GM12892 (cell line): ENCODE data around the gene COL4A1.

ENCODE experiments used
- DNase-seq: peaks from one replicate; pipeline ENCODE4 v3.0.0; 2011; ENCODE audit not compliant: insufficient read length
- FAIRE-seq: peaks from 2 replicates; lab custom pipeline; 2011; peaks lifted over from hg19 to GRCh38; lab: Jason Lieb, UNC
- POLR2A ChIP-seq: IDR thresholded peaks from 2 replicates; pipeline ENCODE4 v1.6.1; 2011; ENCODE audit warnings: low read depth, low read length, control low read depth
- POLR2AphosphoS5 ChIP-seq: IDR thresholded peaks from 2 replicates; pipeline ENCODE4 v1.6.1; 2011; ENCODE audit warnings: low read depth, low read length, control low read depth
- TAF1 ChIP-seq: IDR thresholded peaks from 2 replicates; pipeline ENCODE4 v1.6.1; 2011; ENCODE audit warnings: low read depth, mild to moderate bottlenecking, control low read depth, low read length, borderline replicate concordance

The COL4A1 gene

DNA sequence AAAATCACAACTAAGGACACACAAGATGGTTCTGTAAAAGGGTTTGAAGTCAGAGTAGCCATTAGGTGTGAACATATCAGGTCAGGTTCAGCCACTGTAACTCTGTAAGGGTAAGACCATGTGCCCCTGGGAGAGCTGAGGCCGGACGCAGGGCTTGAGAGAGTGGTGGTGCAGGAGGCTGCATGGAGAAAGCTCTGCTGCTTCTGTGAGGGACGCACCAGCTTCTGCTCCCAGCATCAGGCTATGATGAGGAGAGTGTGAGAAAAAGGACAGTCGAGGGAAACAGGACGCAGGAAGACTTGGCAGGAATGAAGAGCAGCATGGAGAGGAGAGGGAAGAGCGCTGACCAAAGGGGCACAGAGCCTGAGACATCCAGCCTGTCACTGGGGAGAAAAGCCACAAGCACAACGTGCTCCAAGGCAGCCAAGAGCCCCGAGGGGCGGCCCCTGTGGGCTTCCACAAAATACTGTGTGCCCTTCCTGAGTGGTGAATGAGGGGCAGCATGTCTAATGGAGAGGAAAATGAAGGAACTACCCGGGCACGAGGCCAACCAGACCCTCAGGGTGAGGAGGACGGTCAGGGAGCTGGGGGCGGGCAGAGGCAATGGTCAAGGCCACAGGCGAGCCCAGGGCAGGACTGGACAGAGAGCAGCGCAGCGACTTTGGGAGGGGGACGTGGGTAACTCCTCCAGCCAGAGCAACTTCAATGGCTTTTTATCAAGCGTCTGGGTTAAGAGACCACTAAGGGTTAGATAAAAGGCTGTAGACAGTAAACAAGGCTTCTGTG, 107.7 kb downstream of the COL4A1 start:
- no peak for TF ChIP-seq POLR2A
- TF ChIP-seq POLR2AphosphoS5: no peak
- TF ChIP-seq TAF1: no peak
- no peak for DNase-seq
- FAIRE-seq: no peak

DNA sequence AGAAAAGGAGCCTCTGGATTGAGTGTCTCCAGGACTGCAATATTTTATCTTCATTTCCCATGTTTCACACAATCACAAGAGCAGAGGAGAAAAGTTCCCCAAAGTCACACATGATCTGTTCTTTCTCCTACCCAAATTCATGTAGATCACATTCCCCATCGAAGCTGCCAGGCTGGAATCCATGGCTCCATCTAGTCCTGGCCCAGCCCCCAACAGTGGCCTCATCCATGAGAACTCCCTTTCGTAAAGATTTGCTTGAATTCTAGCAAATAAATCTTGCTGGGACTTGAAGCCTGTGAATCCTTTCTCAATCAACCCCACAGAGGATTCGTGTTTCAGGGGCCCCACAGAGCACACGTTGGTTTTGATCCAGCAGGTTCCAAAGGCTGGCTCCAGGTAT, 109.5 kb downstream of the COL4A1 start:
- no peak for FAIRE-seq
- TF ChIP-seq POLR2A (no peak), TAF1 (no peak), POLR2AphosphoS5 (no peak)

DNA sequence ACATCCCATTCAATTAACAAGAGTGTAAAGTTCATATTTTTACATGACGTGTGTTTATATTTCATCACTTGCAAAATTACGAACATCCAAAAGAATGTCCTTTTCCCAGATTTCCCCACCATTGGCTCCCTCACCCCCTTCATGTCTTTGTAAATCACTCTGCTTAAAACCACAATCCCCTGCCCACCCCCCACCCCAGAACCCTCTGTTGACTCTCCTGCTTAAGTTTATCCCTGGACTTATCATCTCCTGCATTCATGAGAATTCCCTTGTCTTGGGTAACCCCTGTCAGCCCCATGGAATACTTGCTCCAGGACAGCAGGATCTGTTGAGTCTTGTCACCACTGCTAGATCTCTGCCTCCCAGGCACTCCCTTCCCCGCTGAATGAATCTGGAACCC, 109.9 kb downstream of the COL4A1 start:
- DNase-seq (no peak), FAIRE-seq (no peak)
- TF ChIP-seq POLR2A: no peak
- TF ChIP-seq POLR2AphosphoS5: no peak
- no peak for TF ChIP-seq TAF1

More for the DNA sequence above, 109.5 kb downstream of the COL4A1 start:
- no peak for DNase-seq

- DNase-seq (no peak), FAIRE-seq (no peak)
- TF ChIP-seq TAF1 (no peak), POLR2A (no peak), POLR2AphosphoS5 (no peak)
Observed at GRCh38 chr13:110195547-110196485, 111.1 kb downstream of the COL4A1 start.

DNA sequence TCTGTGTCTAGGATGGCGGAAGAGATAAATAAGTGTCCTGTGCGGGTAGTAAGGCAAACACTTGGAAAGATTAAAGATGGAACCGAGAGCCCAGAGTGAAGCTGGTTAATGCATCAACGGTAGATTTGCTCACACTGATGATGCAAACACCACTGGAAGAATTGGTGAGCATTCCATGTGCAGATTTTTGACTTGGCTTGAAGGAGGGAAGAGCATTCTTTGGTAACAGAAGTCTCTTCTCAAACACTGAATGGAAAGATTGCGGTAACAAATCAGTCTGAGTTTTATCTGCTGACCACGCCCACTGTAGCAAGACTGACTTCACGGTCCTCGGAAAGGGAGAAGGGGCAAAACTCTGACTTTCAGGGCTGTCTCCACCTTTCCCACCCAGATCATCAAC, 112.5 kb downstream of the COL4A1 start:
- DNase-seq: no peak
- no peak for TF ChIP-seq TAF1
- TF ChIP-seq POLR2A: no peak
- TF ChIP-seq POLR2AphosphoS5: no peak
- no peak for FAIRE-seq

DNA sequence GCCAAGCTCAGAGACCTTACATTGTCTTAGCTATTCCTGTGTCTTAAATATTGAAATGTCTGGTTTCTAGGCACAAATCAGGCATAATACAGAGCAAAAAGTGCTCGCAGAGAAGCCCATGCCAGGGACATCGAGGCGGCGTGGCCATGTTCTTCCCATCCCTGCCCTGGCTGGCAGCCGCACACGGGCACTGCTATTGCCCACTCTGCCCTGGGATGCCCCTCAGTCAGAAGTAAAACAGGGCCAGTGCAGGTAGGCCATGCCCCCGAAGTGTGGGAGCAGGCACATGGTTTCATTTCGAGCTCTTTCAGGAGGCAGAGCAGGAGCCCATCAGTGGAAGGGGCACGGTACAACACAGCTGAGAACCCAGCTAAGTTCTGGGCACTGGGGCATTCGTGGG, 113.5 kb downstream of the COL4A1 start:
- FAIRE-seq (no peak), DNase-seq (no peak)
- TF ChIP-seq TAF1: no peak
- TF ChIP-seq POLR2A: no peak
- no peak for TF ChIP-seq POLR2AphosphoS5

- DNase-seq (no peak), FAIRE-seq (no peak)
- TF ChIP-seq TAF1 (no peak), POLR2AphosphoS5 (no peak), POLR2A (no peak)
Observed at GRCh38 chr13:110192472-110192871, 114.5 kb downstream of the COL4A1 start.

GRCh38 chr13:110187641-110188161, 119.3 kb downstream of the COL4A1 start:
- TF ChIP-seq POLR2A (no peak), TAF1 (no peak), POLR2AphosphoS5 (no peak)
- DNase-seq (no peak), FAIRE-seq (no peak)

DNA sequence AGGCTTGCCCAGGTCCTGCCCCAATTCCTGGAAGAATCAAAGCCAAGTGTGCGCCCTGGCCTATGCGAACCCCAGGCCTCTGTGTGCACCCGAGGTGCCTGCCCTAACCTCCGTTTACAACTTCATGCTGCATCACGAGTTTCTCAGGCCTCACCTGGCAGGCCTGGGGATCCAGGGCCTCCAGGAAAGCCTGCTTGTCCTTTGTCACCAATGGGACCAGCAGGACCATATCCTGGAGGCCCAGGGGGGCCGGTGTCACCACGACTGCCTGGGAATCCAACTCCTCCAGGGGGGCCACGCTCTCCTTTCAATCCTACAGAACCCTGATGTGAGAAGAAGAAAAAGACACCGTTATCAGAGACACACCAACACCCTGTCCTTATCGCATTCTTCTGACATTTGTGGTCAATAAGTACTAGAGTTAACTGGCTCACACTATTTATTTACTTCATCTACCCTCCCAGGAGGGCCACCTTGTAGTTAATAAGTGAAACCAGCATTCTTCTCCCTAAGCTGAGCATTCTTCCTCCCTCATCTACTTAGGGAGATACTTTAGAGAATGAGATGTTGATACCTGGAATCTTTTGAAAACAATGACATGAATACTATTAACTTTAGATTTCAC, 120.6 kb downstream of the COL4A1 start:
- TF ChIP-seq POLR2AphosphoS5: no peak
- no peak for TF ChIP-seq POLR2A
- DNase-seq (no peak), FAIRE-seq (no peak)

DNA sequence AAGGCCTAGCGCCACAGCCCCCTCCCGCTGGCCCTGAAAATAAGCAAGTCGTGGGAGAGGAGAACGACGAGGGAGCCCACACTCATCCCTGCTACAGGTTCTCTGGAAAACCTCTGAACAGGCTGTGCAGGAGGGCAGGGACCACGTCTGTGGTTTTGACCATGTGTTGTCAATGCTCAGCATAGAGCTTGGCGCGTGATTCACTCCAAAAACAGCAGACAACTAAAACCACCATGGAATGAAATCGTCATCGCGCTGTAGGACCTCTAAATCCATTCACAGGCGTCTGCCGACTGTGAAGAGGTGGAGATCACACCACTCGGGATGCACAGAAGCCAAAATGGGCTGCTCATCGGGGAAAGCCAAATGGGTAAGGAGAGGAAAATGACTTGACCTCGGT, 121.3 kb downstream of the COL4A1 start:
- DNase-seq: no peak
- TF ChIP-seq POLR2AphosphoS5 (no peak), POLR2A (no peak), TAF1 (no peak)

DNA sequence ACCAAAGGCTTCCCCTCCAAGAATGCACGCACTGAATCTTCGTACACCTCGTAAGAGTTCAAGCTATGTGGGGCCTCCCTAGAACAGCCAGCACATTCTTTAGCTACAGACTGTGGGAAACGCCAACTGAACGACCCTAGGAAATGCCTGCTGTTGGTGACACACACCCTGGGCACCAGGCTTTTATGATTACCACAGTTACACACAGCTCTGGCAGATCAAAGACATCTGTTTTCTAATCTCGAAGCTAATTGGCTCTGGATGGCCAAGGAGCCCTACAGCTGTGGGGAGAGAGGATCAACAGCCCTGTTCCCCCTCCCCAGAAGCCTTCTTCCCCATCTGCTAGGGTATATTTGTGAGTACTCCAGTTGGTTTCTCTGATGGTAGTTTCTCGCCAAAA, 123.0 kb downstream of the COL4A1 start:
- FAIRE-seq: no peak
- no peak for DNase-seq
- no peak for TF ChIP-seq POLR2A
- TF ChIP-seq TAF1: no peak
- TF ChIP-seq POLR2AphosphoS5: no peak

More for the DNA sequence above, 121.3 kb downstream of the COL4A1 start:
- no peak for FAIRE-seq
